ENCODE measurements around the gene FAM47C.

DNA sequence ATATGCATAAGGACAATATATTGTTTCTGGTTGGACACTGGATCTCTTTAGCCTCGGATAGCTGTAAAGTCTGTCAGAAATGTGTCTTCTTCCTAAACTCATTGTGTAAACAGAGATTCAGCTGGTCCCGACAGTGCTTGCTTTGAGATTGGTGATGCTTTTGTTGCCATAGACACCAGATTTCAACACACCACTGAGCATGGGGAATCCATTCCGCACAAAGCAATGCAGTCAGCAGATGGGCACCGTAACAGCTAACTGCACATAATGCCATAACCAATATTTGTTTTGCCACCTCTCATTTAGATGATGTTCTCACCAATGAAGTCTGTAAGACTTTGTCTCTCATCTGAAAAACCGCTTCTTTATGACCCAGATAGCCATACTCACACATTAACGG, 33.3 kb upstream of the FAM47C start:
- no peak for TF ChIP-seq EZH2phosphoT487 (IDR thresholded peaks at IDR 0.05; ENCODE audit: insufficient read depth, low read depth)
- TF ChIP-seq EZH2 (IDR thresholded peaks at IDR 0.05; ENCODE audit: insufficient read depth, poor library complexity, severe bottlenecking) = no peak

All from GM23248 (cell line).